ENCODE measurements around the gene BEST1. TPM values are rescaled to one million over a fixed set of nuclear protein-coding genes. Genes with fewer than 3 reads are reported as not detected.

Gene BEST1
- 4.1 TPM for polyA plus RNA-seq (ENCODE audit: insufficient read length)
- long read RNA-seq, donor 1, partial matches to known transcripts: 583 of 3,900 reads
- long read RNA-seq, donor 1, other reads (novel, unspliced or antisense): 3,317 of 3,900 reads
- long read RNA-seq, donor 2, partial matches to known transcripts: 402 of 3,276 reads
- long read RNA-seq, donor 2, other reads (novel, unspliced or antisense): 2,874 of 3,276 reads
- long read RNA-seq, donor 3, partial matches to known transcripts: 406 of 2,554 reads
- long read RNA-seq, donor 3, other reads (novel, unspliced or antisense): 2,148 of 2,554 reads
- long read RNA-seq, donor 4, partial matches to known transcripts: 571 of 571 reads
- long read RNA-seq, donor 4, other reads (novel, unspliced or antisense): 0 of 571 reads
- long read RNA-seq, donor 5, partial matches to known transcripts: 4,554 of 4,665 reads
- long read RNA-seq, donor 5, other reads (novel, unspliced or antisense): 111 of 4,665 reads
- long read RNA-seq, donor 6, partial matches to known transcripts: 3,455 of 3,483 reads
- long read RNA-seq, donor 6, other reads (novel, unspliced or antisense): 28 of 3,483 reads
- long read RNA-seq, donor 7, partial matches to known transcripts: 3,308 of 3,408 reads
- long read RNA-seq, donor 7, other reads (novel, unspliced or antisense): 100 of 3,408 reads
- long read RNA-seq, donor 8, partial matches to known transcripts: 1,632 of 1,652 reads
- long read RNA-seq, donor 8, other reads (novel, unspliced or antisense): 20 of 1,652 reads

DNA sequence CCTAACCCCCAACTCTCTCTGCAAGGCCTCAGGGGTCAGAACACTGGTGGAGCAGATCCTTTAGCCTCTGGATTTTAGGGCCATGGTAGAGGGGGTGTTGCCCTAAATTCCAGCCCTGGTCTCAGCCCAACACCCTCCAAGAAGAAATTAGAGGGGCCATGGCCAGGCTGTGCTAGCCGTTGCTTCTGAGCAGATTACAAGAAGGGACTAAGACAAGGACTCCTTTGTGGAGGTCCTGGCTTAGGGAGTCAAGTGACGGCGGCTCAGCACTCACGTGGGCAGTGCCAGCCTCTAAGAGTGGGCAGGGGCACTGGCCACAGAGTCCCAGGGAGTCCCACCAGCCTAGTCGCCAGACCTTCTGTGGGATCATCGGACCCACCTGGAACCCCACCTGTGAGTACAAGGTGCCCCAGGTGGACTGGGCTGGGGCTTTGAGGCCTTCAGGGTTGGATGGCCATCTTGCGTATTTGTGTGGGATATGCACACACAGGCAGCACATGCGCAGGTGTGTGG lies at the start of gene BEST1:
TSS of gene BEST1 (plus strand) at position 317 of the 513 bp plus-strand sequence. CDS start 1,456 bp downstream, outside the sequence.
- no peak for DNase-seq

- no peak for DNase-seq
Measured at GRCh38 chr11:61901397-61901796, 48.8 kb upstream of the BEST1 start.

DNA sequence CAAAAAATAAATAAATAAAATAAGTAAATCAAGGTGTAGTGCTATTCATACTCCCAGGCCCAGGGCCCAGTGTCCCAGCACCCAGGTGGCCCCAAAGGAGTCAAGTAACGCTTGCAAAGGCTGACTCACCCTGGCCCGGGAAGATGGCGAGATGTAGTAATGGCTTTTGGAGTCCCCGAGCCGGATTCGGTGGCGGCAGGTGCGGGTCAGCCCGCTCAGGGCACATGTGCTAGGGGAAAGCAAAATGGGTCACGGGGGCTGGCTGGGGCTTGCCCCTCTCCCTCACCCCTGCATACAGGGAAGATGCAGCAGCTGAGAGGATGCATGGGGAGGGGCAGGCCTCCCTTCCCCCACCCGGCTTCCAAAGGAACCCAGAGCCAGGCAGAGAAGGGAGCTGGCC lies 47.8 kb upstream of the BEST1 start:
- DNase-seq: no peak

DNA sequence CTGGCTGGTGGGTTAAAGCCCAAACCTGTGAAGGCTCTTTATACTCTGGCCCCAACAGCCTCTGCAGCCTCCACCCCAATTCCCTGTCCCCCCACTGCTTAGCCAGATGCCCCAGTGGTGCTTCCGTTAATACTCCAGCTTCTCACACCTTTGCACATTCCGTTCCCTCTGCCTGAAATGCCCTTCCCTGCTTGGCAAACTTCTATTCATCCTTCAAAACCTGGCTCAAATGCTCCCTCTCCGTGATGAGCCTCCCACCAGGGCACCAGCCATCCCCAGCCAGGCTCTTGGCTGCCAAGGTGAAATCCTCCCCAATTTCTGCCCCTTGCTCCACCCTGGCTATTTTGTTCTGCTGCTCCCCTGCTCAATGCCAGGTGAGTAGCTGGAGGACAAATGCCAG lies 46.3 kb upstream of the BEST1 start:
- DNase-seq: no peak

- no peak for DNase-seq
Measured at GRCh38 chr11:61904539-61905048, 45.6 kb upstream of the BEST1 start.

DNA sequence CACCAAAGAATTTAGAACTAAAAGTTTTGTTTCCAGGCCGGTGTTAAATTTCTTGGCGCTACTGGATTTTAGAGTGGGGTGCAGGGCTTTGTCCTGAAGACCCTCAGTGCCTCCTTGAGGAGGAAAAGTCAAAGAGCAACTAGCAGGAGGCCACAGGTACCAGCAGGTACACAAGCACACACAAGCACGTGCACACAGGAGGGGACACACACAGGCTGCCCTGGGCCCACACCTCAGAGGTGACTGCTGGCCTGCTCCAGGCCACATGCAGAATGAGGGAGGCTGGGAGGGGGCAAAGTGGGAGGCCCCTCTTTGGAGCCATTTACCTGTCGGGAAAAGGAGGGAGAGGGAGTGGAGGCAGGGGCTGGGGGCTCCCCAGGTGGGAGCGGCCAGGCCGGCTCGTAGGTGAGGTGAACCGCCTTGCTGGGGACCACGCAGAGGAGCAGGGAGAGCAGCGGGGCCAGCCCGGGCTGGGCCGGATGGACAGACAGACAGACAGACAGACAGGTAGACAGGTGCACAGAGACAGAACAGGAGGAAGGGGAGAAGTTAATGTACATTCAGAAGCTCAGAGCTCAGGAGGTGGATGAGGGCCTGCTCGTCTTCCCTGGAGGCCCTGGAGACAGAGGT lies 45.0 kb upstream of the BEST1 start:
- DNase-seq: no peak

DNA sequence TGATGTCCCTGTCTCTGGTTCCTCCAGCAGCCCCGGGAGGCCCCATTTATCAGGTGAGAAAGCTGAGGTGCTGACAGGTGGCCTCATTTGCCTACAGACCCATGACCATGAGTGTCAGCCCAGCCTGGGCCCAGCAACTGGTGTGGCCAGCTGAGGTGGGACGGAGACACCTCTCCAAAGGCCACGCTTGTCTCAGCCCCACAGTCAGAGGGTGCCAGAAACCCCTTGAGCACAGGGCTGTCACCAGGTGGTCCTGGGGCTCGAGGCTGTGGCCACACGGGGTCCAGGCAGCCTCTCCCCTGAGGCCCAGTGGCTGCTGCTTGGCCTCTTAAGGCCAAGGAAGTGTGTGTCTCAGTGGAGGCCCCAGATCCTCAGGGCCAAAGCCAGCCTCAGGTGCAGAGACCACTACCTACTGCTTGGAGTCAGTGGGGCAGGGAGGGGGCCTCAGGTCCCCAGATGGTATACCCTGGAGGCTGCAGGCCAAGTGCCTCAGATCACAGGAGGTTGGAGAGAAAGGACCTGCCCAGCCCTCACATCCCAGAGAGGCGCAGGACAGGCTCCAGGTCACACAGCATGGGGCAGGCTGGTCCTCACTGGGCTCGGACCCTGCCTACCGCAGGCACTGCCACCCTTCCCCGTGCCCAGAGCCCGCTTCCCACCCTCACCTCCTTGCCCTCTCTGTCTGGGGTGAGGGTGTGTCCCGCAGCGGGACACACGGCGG lies 44.2 kb upstream of the BEST1 start:
- DNase-seq: no peak

GRCh38 chr11:61906522-61906909 lies 43.6 kb upstream of the BEST1 start:
- no peak for DNase-seq

- DNase-seq: no peak
Measured at GRCh38 chr11:61907282-61907681, 42.9 kb upstream of the BEST1 start.

GRCh38 chr11:61907871-61908729 lies 42.1 kb upstream of the BEST1 start:
- DNase-seq: no peak

DNA sequence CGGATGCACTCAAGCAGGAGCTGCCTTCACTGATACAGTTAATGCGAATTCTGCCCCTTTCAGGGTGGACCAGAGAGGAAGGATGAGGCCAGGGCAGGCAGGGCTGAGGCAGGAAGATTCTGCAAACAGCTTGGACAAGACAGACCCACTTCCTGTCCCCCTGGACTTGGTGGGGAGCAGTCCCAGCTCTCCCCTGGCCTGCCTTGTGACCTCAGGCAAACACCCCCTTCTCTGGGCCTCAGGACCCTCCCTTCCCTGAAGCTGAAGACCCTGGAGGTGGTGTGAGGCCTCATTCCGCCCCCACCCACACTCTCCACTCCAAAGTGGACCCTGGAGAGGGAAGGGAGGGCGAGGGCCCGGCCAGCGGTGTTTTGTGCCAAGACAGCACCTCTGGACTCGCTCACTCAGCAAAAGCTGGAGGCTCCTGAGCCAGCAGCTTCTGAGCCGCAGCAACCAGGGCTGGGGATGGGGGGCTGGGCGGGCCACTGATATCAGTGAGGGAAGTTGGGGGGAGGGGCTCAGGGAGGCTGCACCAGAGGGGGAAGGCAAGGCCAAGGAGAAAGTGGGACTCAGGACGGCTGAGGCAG lies 41.3 kb upstream of the BEST1 start:
- no peak for DNase-seq

- DNase-seq: no peak
Measured at GRCh38 chr11:61910187-61911127, 39.7 kb upstream of the BEST1 start.

DNA sequence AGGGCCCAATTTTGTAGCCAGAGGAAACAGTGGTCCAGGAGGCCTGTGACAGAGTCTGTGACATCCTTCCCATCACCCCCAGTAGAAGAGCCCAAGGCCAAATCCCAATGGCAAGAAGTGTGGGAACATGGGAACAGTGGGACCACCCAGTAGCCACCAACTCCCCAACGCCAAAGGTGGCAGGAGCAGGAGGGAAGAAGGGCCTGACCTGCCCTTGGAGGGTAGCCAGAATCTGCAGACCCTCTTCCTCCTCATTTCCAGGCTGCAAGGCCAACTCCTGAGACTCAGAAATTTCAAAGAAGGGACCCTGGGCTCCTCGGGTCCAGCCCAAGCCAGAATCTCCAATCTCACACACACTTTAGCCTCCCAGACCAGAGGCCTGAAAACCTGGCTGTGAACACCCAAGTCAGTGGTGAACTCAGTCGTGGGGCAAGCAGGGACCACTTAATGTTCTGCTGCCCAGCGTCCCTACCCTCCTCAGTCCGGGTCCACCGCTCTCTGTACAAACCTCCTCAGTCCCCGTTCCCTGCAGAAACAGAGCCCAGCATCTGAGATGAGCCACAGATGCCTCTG lies 38.9 kb upstream of the BEST1 start:
- no peak for DNase-seq

- DNase-seq: no peak
Measured at GRCh38 chr11:61911701-61912529, 38.2 kb upstream of the BEST1 start.

DNA sequence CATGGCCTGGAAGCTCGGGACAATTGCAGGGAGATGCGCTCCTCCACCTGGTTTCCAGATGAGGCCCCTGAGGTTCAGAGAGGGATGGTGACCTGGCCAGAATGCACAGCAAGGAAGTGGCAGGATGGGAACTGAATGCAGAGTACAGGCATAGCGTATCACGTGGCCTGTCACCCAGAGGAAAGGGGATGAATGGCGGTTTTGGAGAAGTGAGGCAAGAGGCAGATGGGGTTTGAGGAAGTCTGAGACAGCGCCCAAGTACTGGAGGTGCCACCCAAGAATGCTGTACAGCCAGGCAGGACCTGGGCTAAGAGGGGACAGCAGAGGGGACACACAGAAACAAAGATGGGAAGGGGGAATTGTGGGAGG lies 37.6 kb upstream of the BEST1 start:
- DNase-seq: no peak

- no peak for DNase-seq
Measured at GRCh38 chr11:61912991-61913698, 37.0 kb upstream of the BEST1 start.

GRCh38 chr11:61913699-61914395 lies 36.3 kb upstream of the BEST1 start:
- no peak for DNase-seq

Data from left kidney (tissue), 8 donors.